DMS 273 (cell line): ENCODE data around the gene ABCA1.

Experiments
- DNase-seq: peaks from one replicate; lab custom pipeline; 2025; ENCODE audit not compliant: unreplicated experiment; lab: John Stamatoyannopoulos, UW

The ABCA1 gene

GRCh38 chr9:104802110-104802509, 125.8 kb downstream of the ABCA1 start:
- no peak for DNase-seq

- no peak for DNase-seq
Observed at GRCh38 chr9:104800068-104800785, 127.7 kb downstream of the ABCA1 start.

GRCh38 chr9:104798209-104798995, 129.6 kb downstream of the ABCA1 start:
- DNase-seq: no peak

- no peak for DNase-seq
Observed at GRCh38 chr9:104795857-104796256, 132.1 kb downstream of the ABCA1 start.

- DNase-seq: no peak
Observed at GRCh38 chr9:104795082-104795481, 132.9 kb downstream of the ABCA1 start.

GRCh38 chr9:104794070-104794469, 133.9 kb downstream of the ABCA1 start:
- DNase-seq: no peak

GRCh38 chr9:104788251-104788650, 139.7 kb downstream of the ABCA1 start:
- DNase-seq: peak; percentile 19

GRCh38 chr9:104787306-104788015, 140.5 kb downstream of the ABCA1 start:
- DNase-seq: no peak

- DNase-seq: no peak
Observed at GRCh38 chr9:104786293-104786692, 141.7 kb downstream of the ABCA1 start.

GRCh38 chr9:104784098-104784497, 143.9 kb downstream of the ABCA1 start:
- DNase-seq: no peak

GRCh38 chr9:104783588-104783987, 144.4 kb downstream of the ABCA1 start:
- DNase-seq: no peak

- DNase-seq: peak; percentile 48
Observed at GRCh38 chr9:104780796-104781395, 147.1 kb downstream of the ABCA1 start.

GRCh38 chr9:104779946-104780535, 147.9 kb downstream of the ABCA1 start:
- no peak for DNase-seq

- DNase-seq: no peak
Observed at GRCh38 chr9:104779334-104779733, 148.6 kb downstream of the ABCA1 start.

GRCh38 chr9:104778802-104779201, 149.2 kb downstream of the ABCA1 start:
- DNase-seq: no peak

- no peak for DNase-seq
Observed at GRCh38 chr9:104776797-104777196, 151.2 kb downstream of the ABCA1 start.

- no peak for DNase-seq
Observed at GRCh38 chr9:104775976-104776375, 152.0 kb downstream of the ABCA1 start.

- DNase-seq: no peak
Observed at GRCh38 chr9:104775574-104775936, 152.4 kb downstream of the ABCA1 start.

- DNase-seq: no peak
Observed at GRCh38 chr9:104774831-104775573, 153.0 kb downstream of the ABCA1 start.

- no peak for DNase-seq
Observed at GRCh38 chr9:104774132-104774531, 153.8 kb downstream of the ABCA1 start.
